IMR-90 (cell line): Measurements from ENCODE around the gene ZNF621. TPM values are rescaled to one million over a fixed set of nuclear protein-coding genes. Genes with fewer than 3 reads are reported as not detected.

Experiments used
- ATAC-seq: fragments of 200-7000 bp; cut with Tn5 transposase; 2 replicates; pipeline ENCODE4 v1.9.1; 2020; ENCODE audit warnings: low read depth, mild to moderate bottlenecking, moderate library complexity
- BruUV-seq: library from RNA; stranded (reverse); fragments of 400-500 nt; replicated peaks from 2 replicates; lab custom pipeline; 2021; lab: Mats Ljungman, UMichigan
- CTCF ChIA-PET: fragments of 300-600 bp; formaldehyde crosslinking; extraction: SDS; loops from one replicate; lab custom pipeline; 2021; ENCODE audit warnings: antibody characterized with exemption; lab: Yijun Ruan, JAX
- POLR2A ChIA-PET: fragments of 300-600 bp; sonication (Branson Sonifier 250); formaldehyde crosslinking; loops from one replicate; lab custom pipeline; 2022; ENCODE audit warnings: antibody characterized with exemption; ENCODE audit not compliant: unreplicated experiment; lab: Charles Lee
- DNase-seq: peaks from one replicate; pipeline ENCODE4 v3.0.0; 2013
- H2AFZ ChIP-seq: replicated peaks from 2 replicates; pipeline ENCODE3; 2013; ENCODE audit warnings: low read length, mild to moderate bottlenecking; ENCODE audit not compliant: poor library complexity
- H2AK5ac ChIP-seq: 2 replicates; pipeline ENCODE4 v1.6.1; 2013; ENCODE audit warnings: low read depth, low read length, inconsistent platforms
- H2AK9ac ChIP-seq: replicated peaks from 2 replicates; pipeline ENCODE3; 2013; ENCODE audit warnings: mild to moderate bottlenecking, low read depth, low read length, moderate library complexity; ENCODE audit not compliant: poor library complexity
- H2BK120ac ChIP-seq: 2 replicates; pipeline ENCODE4 v1.6.1; 2013; ENCODE audit warnings: low read depth, low read length, inconsistent platforms
- H2BK15ac ChIP-seq: 3 replicates; pipeline ENCODE4 v1.6.1; 2013; ENCODE audit warnings: low read depth, low read length, inconsistent platforms
- H2BK20ac ChIP-seq: 2 replicates; pipeline ENCODE4 v1.6.1; 2013; ENCODE audit warnings: low read depth, mild to moderate bottlenecking, inconsistent platforms, low read length, moderate library complexity
- H2BK5ac ChIP-seq: 2 replicates; pipeline ENCODE4 v1.6.1; 2013; ENCODE audit warnings: mild to moderate bottlenecking, low read depth, low read length, inconsistent platforms; ENCODE audit not compliant: poor library complexity, severe bottlenecking
- H3K14ac ChIP-seq: replicated peaks from 2 replicates; pipeline ENCODE4 v1.6.1; 2013; ENCODE audit warnings: low read depth, low read length, inconsistent platforms
- H3K18ac ChIP-seq: 2 replicates; pipeline ENCODE4 v1.6.1; 2013; ENCODE audit warnings: low read depth, low read length, control low read depth
- H3K23ac ChIP-seq: 2 replicates; pipeline ENCODE4 v1.6.1; 2013; ENCODE audit warnings: low read depth, low read length, inconsistent platforms
- H3K27ac ChIP-seq: 2 replicates; pipeline ENCODE4 v1.5.1; 2013; ENCODE audit warnings: mild to moderate bottlenecking, control low read depth, low read length; ENCODE audit not compliant: insufficient read depth
- H3K27me3 ChIP-seq: 2 replicates; pipeline ENCODE4 v1.6.1; 2013; ENCODE audit warnings: low read length; ENCODE audit not compliant: control insufficient read depth, insufficient read depth
- H3K36me3 ChIP-seq: 2 replicates; pipeline ENCODE4 v1.6.1; 2013; ENCODE audit warnings: low read length, mixed read lengths; ENCODE audit not compliant: control insufficient read depth, insufficient read depth
- H3K4ac ChIP-seq: 2 replicates; pipeline ENCODE4 v1.6.1; 2013; ENCODE audit warnings: low read depth, low read length, inconsistent platforms
- H3K4me1 ChIP-seq: 2 replicates; pipeline ENCODE4 v1.6.1; 2013; ENCODE audit warnings: low read length, mixed read lengths; ENCODE audit not compliant: control insufficient read depth, insufficient read depth
- H3K4me2 ChIP-seq: 2 replicates; pipeline ENCODE4 v1.6.1; 2013; ENCODE audit warnings: low read depth, mild to moderate bottlenecking, control low read depth, low read length, moderate library complexity
- H3K4me3 ChIP-seq: 2 replicates; pipeline ENCODE4 v1.5.1; 2013; ENCODE audit warnings: low read depth, mild to moderate bottlenecking, control low read depth, low read length, moderate library complexity; ENCODE audit not compliant: insufficient read depth
- H3K56ac ChIP-seq: 2 replicates; pipeline ENCODE4 v1.6.1; 2013; ENCODE audit warnings: low read length, inconsistent platforms; ENCODE audit not compliant: insufficient read depth; ENCODE audit errors: extremely low read depth
- H3K79me1 ChIP-seq, 2 experiments: 2 replicates each; pipeline ENCODE4 v1.6.1; 2013; ENCODE audit warnings: low read length in 2 of 2, inconsistent platforms in 1 of 2, low read depth in 1 of 2
- H3K9ac ChIP-seq: 2 replicates; pipeline ENCODE4 v1.6.1; 2013; ENCODE audit warnings: low read depth, low read length, control low read depth
- H3K9me1 ChIP-seq: 2 replicates; pipeline ENCODE4 v1.6.1; 2013; ENCODE audit warnings: low read length, inconsistent platforms; ENCODE audit not compliant: insufficient read depth
- H3K9me3 ChIP-seq: 2 replicates; pipeline ENCODE4 v1.6.1; 2013; ENCODE audit warnings: low read length; ENCODE audit not compliant: control insufficient read depth, insufficient read depth
- H4K20me1 ChIP-seq: 2 replicates; pipeline ENCODE4 v1.6.1; 2013; ENCODE audit warnings: low read length, inconsistent platforms; ENCODE audit not compliant: insufficient read depth
- H4K5ac ChIP-seq: 2 replicates; pipeline ENCODE4 v1.6.1; 2013; ENCODE audit warnings: mild to moderate bottlenecking, low read depth, low read length, control low read depth
- H4K8ac ChIP-seq, 2 experiments: 2 replicates each; pipeline ENCODE4 v1.6.1; 2013; ENCODE audit warnings: low read depth in 2 of 2, low read length in 2 of 2, control low read depth in 1 of 2, inconsistent platforms in 1 of 2
- H4K91ac ChIP-seq: 2 replicates; pipeline ENCODE4 v1.6.1; 2013; ENCODE audit warnings: low read depth, low read length, inconsistent platforms; ENCODE audit not compliant: insufficient read depth
- BHLHE40 ChIP-seq: fragments of 150-350 bp; IDR thresholded peaks from 2 replicates; pipeline ENCODE4 v1.6.1; 2016; ENCODE audit warnings: mild to moderate bottlenecking, low read depth, low read length
- MAZ ChIP-seq: IDR thresholded peaks from 2 replicates; pipeline ENCODE4 v1.6.1; 2012; ENCODE audit warnings: low read depth, mild to moderate bottlenecking, low read length, improper control_type of control experiment, moderate library complexity, borderline replicate concordance
- NFE2L2 ChIP-seq: fragments of 150-350 bp; IDR thresholded peaks from 2 replicates; pipeline ENCODE4 v1.6.1; 2016; ENCODE audit warnings: low read depth, mild to moderate bottlenecking, low read length
- RFX5 ChIP-seq: IDR thresholded peaks from 2 replicates; pipeline ENCODE4 v1.8.0; 2012; ENCODE audit warnings: low read depth, mild to moderate bottlenecking, low read length, moderate library complexity
- WGBS, 2 experiments: methylation state at CpG; one replicate each; pipeline versions ENCODE4 v1.1.5 to v1.1.7; 2013; ENCODE audit warnings: missing lambda C conversion rate in 2 of 2; ENCODE audit not compliant: insufficient read length in 1 of 2; ENCODE audit errors: extremely low coverage in 2 of 2; 5-methylcytosine and 5-hydroxymethylcytosine counted together
- dilution Hi-C: fragments of 300-500 bp; cut with HindIII; formaldehyde crosslinking; loops from one replicate; pipeline ENCODE4 v1.14.3; 2018; ENCODE audit warnings: low sequenced_read_pairs; ENCODE audit not compliant: unreplicated experiment
- in situ Hi-C: fragments of 300-500 bp; cut with MboI; formaldehyde crosslinking; loops from 3 replicates; pipeline ENCODE4 v1.14.3; 2019; ENCODE audit warnings: low sequenced_read_pairs, inconsistent platforms, mixed read lengths
- intact Hi-C: fragments of 100-400 bp; cut with micrococcal nuclease; formaldehyde crosslinking; loops from 2 replicates; pipeline ENCODE4 v1.10.0; 2022
- polyA plus RNA-seq, 3 experiments: library from polyadenylated mRNA; depleted of rRNA; stranded (reverse); fragments of >200 nt; gene quantifications; 2 replicates each; pipeline ENCODE4 v1.2.3, GENCODE V29; 2012; ENCODE audit warnings: low replicate concordance in 1 of 3
- total RNA-seq: library from RNA; depleted of rRNA; stranded (reverse); fragments of >200 nt; gene quantifications from 2 replicates; pipeline ENCODE4 v1.2.3, GENCODE V29; 2012
- TF ChIP-seq, protein P1 (sequence below): fragments of 150-350 bp; IDR thresholded peaks from 2 replicates; pipeline ENCODE4 v1.6.1; 2017; ENCODE audit warnings: mild to moderate bottlenecking, antibody characterized with exemption, low read length, low read depth

Gene ZNF621
- total and polyA plus RNA-seq, 2 of the 4 experiments (the other 2 are of a cell fraction), result 7.3 to 8.3 TPM

DNA sequence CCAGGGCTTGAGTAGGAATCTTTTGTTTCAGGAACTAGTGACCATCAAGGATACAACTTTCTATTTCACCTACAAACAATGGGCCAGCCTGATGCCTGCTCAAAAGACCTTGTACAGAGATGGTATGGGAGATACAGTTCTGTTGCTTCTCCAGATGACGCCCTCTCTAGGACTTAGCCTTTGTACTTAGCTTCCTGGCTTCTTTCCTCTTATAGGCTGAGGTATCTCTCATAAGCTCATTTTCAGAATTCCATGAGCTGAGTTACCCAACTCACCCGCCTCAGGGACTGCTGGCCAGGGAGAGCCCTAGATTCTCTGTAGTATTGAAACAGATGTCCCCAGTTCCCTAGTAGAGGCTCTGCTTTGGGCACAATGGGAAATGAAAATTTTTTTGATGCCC lies 27.5 kb upstream of the ZNF621 start:
- Histone ChIP-seq H2BK15ac (no peak overlapping the region), H3K27me3 (no peaks in the 10 kb centered on the region), H2AK5ac (no peak overlapping the region), H4K20me1 (no peaks in the 10 kb centered on the region), H3K27ac (no peak overlapping the region), H2BK120ac (no peak overlapping the region), H2AFZ (no peak overlapping the region), H3K4me1 (no peaks in the 10 kb centered on the region), H3K23ac (no peak overlapping the region), H3K9ac (no peak overlapping the region), H3K14ac (no peak overlapping the region), H2BK20ac (no peak overlapping the region), H3K56ac (no peak overlapping the region), H3K79me1 (no peaks in the 10 kb centered on the region), H4K8ac (no peak overlapping the region), H3K4ac (no peak overlapping the region), H2BK5ac (no peak overlapping the region), H3K36me3 (no peaks in the 10 kb centered on the region), H3K4me3 (no peak overlapping the region), H3K9me1 (no peaks in the 10 kb centered on the region), H2AK9ac (no peak overlapping the region), H3K4me2 (no peak overlapping the region), H3K18ac (no peak overlapping the region), H4K5ac (no peak overlapping the region), H3K9me3 (no peaks in the 10 kb centered on the region), H4K91ac (no peak overlapping the region)
- BruUV-seq, result no TSS peak
- ATAC-seq (no peak), DNase-seq (no peak)
- intact Hi-C loops (no loop called here), dilution Hi-C loops (no loop called here), in situ Hi-C loops (no loop called here)
- POLR2A ChIA-PET, result no interaction called here
- TF ChIP-seq NFE2L2 (no peak), RFX5 (no peak), MAZ (no peak), BHLHE40 (no peak)
- TF ChIP-seq, protein P1, sequence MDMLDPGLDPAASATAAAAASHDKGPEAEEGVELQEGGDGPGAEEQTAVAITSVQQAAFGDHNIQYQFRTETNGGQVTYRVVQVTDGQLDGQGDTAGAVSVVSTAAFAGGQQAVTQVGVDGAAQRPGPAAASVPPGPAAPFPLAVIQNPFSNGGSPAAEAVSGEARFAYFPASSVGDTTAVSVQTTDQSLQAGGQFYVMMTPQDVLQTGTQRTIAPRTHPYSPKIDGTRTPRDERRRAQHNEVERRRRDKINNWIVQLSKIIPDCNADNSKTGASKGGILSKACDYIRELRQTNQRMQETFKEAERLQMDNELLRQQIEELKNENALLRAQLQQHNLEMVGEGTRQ, result no peak
- no CpG with 5 or more reads among the region's 2 CpGs for WGBS, 2 experiments
- CTCF ChIA-PET, result no interaction called here
